ENCODE results near the gene DERA. TPM values are rescaled to one million over a fixed set of nuclear protein-coding genes. Genes with fewer than 3 reads are reported as not detected.

The DERA gene
- total RNA-seq = 40.2 TPM
- polyA plus RNA-seq (ENCODE audit: insufficient read depth, low read depth, low replicate concordance) = 59.5 TPM
- long read RNA-seq, donor 1, transcript DERA-201 (9 exons, 1,705 nt) = major isoform, 6 of 13 reads
- long read RNA-seq, donor 1, partial matches to known transcripts = 7 of 13 reads
- long read RNA-seq, donor 1, other reads (novel, unspliced or antisense) = 0 of 13 reads
- long read RNA-seq, donor 2, transcript DERA-201 (9 exons, 1,705 nt) = major isoform, 14 of 21 reads
- long read RNA-seq, donor 2, partial matches to known transcripts = 6 of 21 reads
- long read RNA-seq, donor 2, other reads (novel, unspliced or antisense) = 0 of 21 reads
- long read RNA-seq, donor 3, transcript DERA-201 (9 exons, 1,705 nt) = major isoform, 15 of 29 reads
- long read RNA-seq, donor 3, partial matches to known transcripts = 11 of 29 reads
- long read RNA-seq, donor 3, other reads (novel, unspliced or antisense) = 0 of 29 reads
- long read RNA-seq, donor 4, transcript DERA-201 (9 exons, 1,705 nt) = major isoform, 16 of 25 reads
- long read RNA-seq, donor 4, partial matches to known transcripts = 9 of 25 reads
- long read RNA-seq, donor 4, other reads (novel, unspliced or antisense) = 0 of 25 reads
- long read RNA-seq, donor 5, partial matches to known transcripts = 0 of 2 reads
- long read RNA-seq, donor 5, other reads (novel, unspliced or antisense) = 0 of 2 reads
- long read RNA-seq, donor 6, transcript DERA-201 (9 exons, 1,705 nt) = major isoform, 31 of 54 reads
- long read RNA-seq, donor 6, partial matches to known transcripts = 22 of 54 reads
- long read RNA-seq, donor 6, other reads (novel, unspliced or antisense) = 0 of 54 reads
- long read RNA-seq, donor 7, transcript DERA-201 (9 exons, 1,705 nt) = major isoform, 33 of 48 reads
- long read RNA-seq, donor 7, partial matches to known transcripts = 1 of 48 reads
- long read RNA-seq, donor 7, other reads (novel, unspliced or antisense) = 13 of 48 reads
- long read RNA-seq, donor 8, transcript DERA-201 (9 exons, 1,705 nt) = major isoform, 13 of 19 reads
- long read RNA-seq, donor 8, partial matches to known transcripts = 5 of 19 reads
- long read RNA-seq, donor 8, other reads (novel, unspliced or antisense) = 0 of 19 reads
- long read RNA-seq, donor 9, transcript DERA-201 (9 exons, 1,705 nt) = major isoform, 7 of 7 reads
- long read RNA-seq, donor 9, partial matches to known transcripts = 0 of 7 reads
- long read RNA-seq, donor 9, other reads (novel, unspliced or antisense) = 0 of 7 reads
- long read RNA-seq, donor 10, transcript DERA-201 (9 exons, 1,705 nt) = major isoform, 13 of 19 reads
- long read RNA-seq, donor 10, partial matches to known transcripts = 5 of 19 reads
- long read RNA-seq, donor 10, other reads (novel, unspliced or antisense) = 0 of 19 reads

DNA sequence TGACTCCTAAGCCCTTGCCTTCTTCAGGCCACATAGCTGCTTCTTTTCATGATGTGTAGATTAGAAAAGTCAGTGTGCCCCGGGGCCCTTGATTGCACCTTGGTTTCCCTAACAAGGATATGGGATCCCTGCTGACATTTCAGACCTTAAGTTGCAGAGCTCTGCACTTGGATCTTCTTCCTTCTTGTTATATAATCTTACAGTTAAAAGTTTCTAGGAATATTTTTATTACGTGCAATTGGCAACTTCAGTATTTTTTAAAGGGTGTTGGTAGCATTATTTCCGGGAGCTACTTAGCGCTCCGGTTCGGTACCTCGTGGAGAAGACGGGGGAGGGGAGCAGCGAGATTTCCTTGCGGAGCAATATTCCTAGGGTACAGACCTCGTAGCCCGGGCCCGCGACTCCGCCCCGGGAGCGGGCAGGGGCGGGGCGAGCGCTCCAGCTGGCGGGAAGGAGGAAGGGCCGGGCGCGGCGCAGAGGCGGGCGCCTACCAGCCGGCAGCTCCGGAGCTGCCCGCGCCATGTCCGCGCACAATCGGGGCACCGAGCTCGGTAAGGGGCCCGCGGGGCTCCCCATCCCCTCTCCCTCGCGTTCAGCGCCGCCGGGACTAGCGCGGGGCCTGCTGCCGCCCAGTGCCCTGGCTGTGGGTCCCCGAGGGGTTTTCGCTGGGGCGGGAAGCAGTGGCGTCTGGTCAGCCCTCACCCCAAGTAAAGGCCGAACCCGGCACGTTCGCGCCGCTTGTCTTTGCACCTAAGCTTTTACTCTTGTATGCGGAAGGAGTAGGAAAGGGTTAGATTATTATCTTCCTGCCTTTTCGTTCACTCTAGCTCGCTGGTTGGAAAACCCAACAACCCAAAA is at the start of gene DERA:
DERA (plus strand) TSS at position 469 of the 858 bp plus-strand sequence; CDS start at position 521, 52 bp downstream.
- peak; percentile 83 to 93 (median 89) for DNase-seq

DNA sequence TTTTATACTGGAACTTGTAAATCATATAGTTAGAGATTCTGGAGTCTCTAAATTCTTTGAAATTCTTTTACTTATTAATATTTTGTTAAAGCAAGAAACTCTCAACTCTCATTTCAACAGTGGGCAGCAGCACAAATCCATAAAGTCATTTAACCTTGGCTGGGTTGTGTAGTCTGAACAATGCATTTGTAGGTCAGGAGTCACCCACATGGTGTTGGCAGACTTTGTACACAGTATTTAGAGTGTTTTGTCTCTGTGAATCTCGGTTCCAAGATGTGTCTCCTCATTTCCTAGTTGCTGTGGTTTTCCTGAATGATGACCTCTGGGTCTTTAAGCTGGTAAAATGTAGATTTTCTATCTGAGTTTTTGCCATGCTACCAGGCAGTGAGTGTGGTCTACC is 49.7 kb upstream of the DERA start:
- H3K4me1 ChIP-seq (ENCODE audit: control insufficient read depth in 2 of 3, insufficient read depth in 2 of 3, low read depth in 1 of 3, low read length in 3 of 3) = no peaks in the 10 kb centered on the region
- intact Hi-C loops (cut with DNase I) = no loop called here
- TF ChIP-seq, protein P1, sequence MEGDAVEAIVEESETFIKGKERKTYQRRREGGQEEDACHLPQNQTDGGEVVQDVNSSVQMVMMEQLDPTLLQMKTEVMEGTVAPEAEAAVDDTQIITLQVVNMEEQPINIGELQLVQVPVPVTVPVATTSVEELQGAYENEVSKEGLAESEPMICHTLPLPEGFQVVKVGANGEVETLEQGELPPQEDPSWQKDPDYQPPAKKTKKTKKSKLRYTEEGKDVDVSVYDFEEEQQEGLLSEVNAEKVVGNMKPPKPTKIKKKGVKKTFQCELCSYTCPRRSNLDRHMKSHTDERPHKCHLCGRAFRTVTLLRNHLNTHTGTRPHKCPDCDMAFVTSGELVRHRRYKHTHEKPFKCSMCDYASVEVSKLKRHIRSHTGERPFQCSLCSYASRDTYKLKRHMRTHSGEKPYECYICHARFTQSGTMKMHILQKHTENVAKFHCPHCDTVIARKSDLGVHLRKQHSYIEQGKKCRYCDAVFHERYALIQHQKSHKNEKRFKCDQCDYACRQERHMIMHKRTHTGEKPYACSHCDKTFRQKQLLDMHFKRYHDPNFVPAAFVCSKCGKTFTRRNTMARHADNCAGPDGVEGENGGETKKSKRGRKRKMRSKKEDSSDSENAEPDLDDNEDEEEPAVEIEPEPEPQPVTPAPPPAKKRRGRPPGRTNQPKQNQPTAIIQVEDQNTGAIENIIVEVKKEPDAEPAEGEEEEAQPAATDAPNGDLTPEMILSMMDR (IDR thresholded peaks at IDR 0.05; ENCODE audit: borderline replicate concordance, extremely low read depth, insufficient read depth) = no peak
- no peak overlapping the region for H3K4me3 ChIP-seq (ENCODE audit: low read length in 3 of 3)
- H3K9ac ChIP-seq (ENCODE audit: low read length in 3 of 3) = no peak overlapping the region
- DNase-seq (no peak), FAIRE-seq (no peak)
- no peaks in the 10 kb centered on the region for H3K27me3 ChIP-seq (ENCODE audit: control insufficient read depth, insufficient read depth, low read length)
- no peak overlapping the region for H3K27ac ChIP-seq (ENCODE audit: low read depth in 2 of 2, low read length in 2 of 2)
- H3K36me3 ChIP-seq (ENCODE audit: control insufficient read depth in 2 of 3, insufficient read depth in 3 of 3, low read length in 3 of 3) = no peaks in the 10 kb centered on the region
- H3K9me3 ChIP-seq (ENCODE audit: control insufficient read depth in 2 of 3, insufficient read depth in 1 of 3, low read length in 3 of 3) = no peaks in the 10 kb centered on the region

More for the DNA sequence above, at the start of gene DERA:
- intact Hi-C loops (cut with DNase I) = no loop called here
- peak within 1 kb of the TSS; percentile 57 to 91 (median 66) for H3K9ac ChIP-seq (ENCODE audit: low read length in 3 of 3)
- FAIRE-seq = no peak
- no peaks in the 10 kb centered on the region for H3K36me3 ChIP-seq (ENCODE audit: control insufficient read depth in 2 of 3, insufficient read depth in 3 of 3, low read length in 3 of 3)
- TF ChIP-seq, protein P1 (IDR thresholded peaks at IDR 0.05; ENCODE audit: borderline replicate concordance, extremely low read depth, insufficient read depth) = no peak
- H3K4me1 ChIP-seq (ENCODE audit: control insufficient read depth in 2 of 3, insufficient read depth in 2 of 3, low read depth in 1 of 3, low read length in 3 of 3) = no peaks in the 10 kb centered on the region
- no peaks in the 10 kb centered on the region for H3K9me3 ChIP-seq (ENCODE audit: control insufficient read depth in 2 of 3, insufficient read depth in 1 of 3, low read length in 3 of 3)
- no peaks in the 10 kb centered on the region for H3K27me3 ChIP-seq (ENCODE audit: control insufficient read depth, insufficient read depth, low read length)
- H3K4me3 ChIP-seq (ENCODE audit: low read length in 3 of 3) = peak within 1 kb of the TSS; percentile 73 to 91 (median 90)
- H3K27ac ChIP-seq (ENCODE audit: low read depth in 2 of 2, low read length in 2 of 2) = peak within 1 kb of the TSS; percentile 87

DNA sequence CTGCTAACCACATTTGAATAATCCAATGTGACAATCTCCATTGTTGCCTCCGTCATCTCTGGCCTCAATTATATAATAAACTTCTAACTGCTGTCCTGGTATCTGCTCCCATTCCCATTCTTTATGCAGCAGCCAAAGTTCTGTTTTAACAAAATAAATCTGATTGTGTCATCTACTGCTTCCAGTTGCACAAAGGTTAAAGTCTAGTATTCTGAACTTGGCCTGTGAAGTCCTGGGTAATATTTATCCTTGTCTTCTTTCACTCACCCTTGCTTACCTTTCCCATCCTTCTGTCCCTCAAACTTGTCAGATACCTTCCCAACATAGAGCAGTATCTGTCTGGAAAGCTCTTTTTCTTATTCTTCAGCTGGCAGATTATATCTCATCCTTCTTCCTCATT is 48.3 kb upstream of the DERA start:
- TF ChIP-seq, protein P1 (IDR thresholded peaks at IDR 0.05; ENCODE audit: borderline replicate concordance, extremely low read depth, insufficient read depth) = no peak
- Histone ChIP-seq H3K36me3 (ENCODE audit: control insufficient read depth in 2 of 3, insufficient read depth in 3 of 3, low read length in 3 of 3) (no peaks in the 10 kb centered on the region), H3K27me3 (ENCODE audit: control insufficient read depth, insufficient read depth, low read length) (no peaks in the 10 kb centered on the region), H3K9ac (ENCODE audit: low read length in 3 of 3) (no peak overlapping the region), H3K4me3 (ENCODE audit: low read length in 3 of 3) (no peak overlapping the region), H3K27ac (ENCODE audit: low read depth in 2 of 2, low read length in 2 of 2) (no peak overlapping the region), H3K4me1 (ENCODE audit: control insufficient read depth in 2 of 3, insufficient read depth in 2 of 3, low read depth in 1 of 3, low read length in 3 of 3) (no peaks in the 10 kb centered on the region), H3K9me3 (ENCODE audit: control insufficient read depth in 2 of 3, insufficient read depth in 1 of 3, low read length in 3 of 3) (no peaks in the 10 kb centered on the region)
- intact Hi-C loops (cut with DNase I) = no loop called here
- no peak for FAIRE-seq
- no peak for DNase-seq

Measured in kidney (tissue), 22 donors.